Neural progenitor cell (in vitro differentiated cells): Measurements from ENCODE around the gene AKAP6. TPM values are rescaled to one million over a fixed set of nuclear protein-coding genes. Genes with fewer than 3 reads are reported as not detected.

Experiments used
- DNase-seq: peaks from one replicate; pipeline ENCODE4 v3.0.0-alpha.2; 2016; ENCODE audit warnings: low spot score
- H2AFZ ChIP-seq: fragments of 200-600 bp; sonication (generic); replicated peaks from 2 replicates; pipeline ENCODE4 v1.6.1; 2016; ENCODE audit warnings: antibody characterized with exemption
- H3F3A ChIP-seq: fragments of 200-600 bp; sonication (generic); 2 replicates; pipeline ENCODE4 v1.6.1; 2016; ENCODE audit warnings: antibody characterized with exemption, low read depth
- H3K27ac ChIP-seq: fragments of 200-600 bp; sonication (generic); 2 replicates; pipeline ENCODE4 v1.5.1; 2016; ENCODE audit warnings: mild to moderate bottlenecking
- H3K27me3 ChIP-seq: fragments of 200-600 bp; sonication (generic); 2 replicates; pipeline ENCODE4 v1.6.1; 2016; ENCODE audit warnings: mild to moderate bottlenecking, moderate library complexity
- H3K36me3 ChIP-seq: fragments of 200-600 bp; sonication (generic); 2 replicates; pipeline ENCODE4 v1.5.1; 2016
- H3K4me1 ChIP-seq: fragments of 200-600 bp; sonication (generic); 2 replicates; pipeline ENCODE4 v1.6.1; 2016; ENCODE audit warnings: mixed run types
- H3K4me2 ChIP-seq: fragments of 200-600 bp; sonication (generic); 2 replicates; pipeline ENCODE4 v1.6.1; 2016
- H3K4me3 ChIP-seq: fragments of 200-600 bp; sonication (generic); 2 replicates; pipeline ENCODE4 v1.5.1; 2016
- H3K79me2 ChIP-seq: fragments of 200-600 bp; sonication (generic); 2 replicates; pipeline ENCODE4 v1.6.1; 2016; ENCODE audit warnings: low read depth
- H3K9ac ChIP-seq: fragments of 200-600 bp; sonication (generic); 2 replicates; pipeline ENCODE4 v1.6.1; 2016
- H3K9me3 ChIP-seq: fragments of 200-600 bp; sonication (generic); 2 replicates; pipeline ENCODE4 v1.5.1; 2016; ENCODE audit warnings: low read depth
- H4K20me1 ChIP-seq: fragments of 200-600 bp; sonication (generic); 2 replicates; pipeline ENCODE4 v1.6.1; 2016; ENCODE audit warnings: low read depth
- H3K27ac Mint-ChIP-seq: 3 replicates; pipeline ENCODE4 v1.8.0; 2021; ENCODE audit warnings: mixed read lengths
- H3K27me3 Mint-ChIP-seq: 2 replicates; pipeline ENCODE4 v1.8.0; 2022; ENCODE audit warnings: low read depth, mild to moderate bottlenecking, inconsistent platforms, moderate library complexity, mixed read lengths; ENCODE audit not compliant: insufficient read depth
- H3K36me3 Mint-ChIP-seq: 3 replicates; pipeline ENCODE4 v1.8.0; 2021; ENCODE audit warnings: mixed read lengths
- H3K4me1 Mint-ChIP-seq: 3 replicates; pipeline ENCODE4 v1.8.0; 2021; ENCODE audit warnings: mixed read lengths
- H3K4me3 Mint-ChIP-seq: 3 replicates; pipeline ENCODE4 v1.8.0; 2021; ENCODE audit warnings: mild to moderate bottlenecking, moderate library complexity, mixed read lengths
- H3K9me3 Mint-ChIP-seq: 3 replicates; pipeline ENCODE4 v1.8.0; 2020; ENCODE audit warnings: mixed read lengths
- CTCF ChIP-seq: fragments of 200-600 bp; sonication (generic); IDR thresholded peaks from 2 replicates; pipeline ENCODE4 v1.5.1; 2017; ENCODE audit warnings: antibody characterized with exemption, mild to moderate bottlenecking
- EZH2 ChIP-seq: fragments of 200-600 bp; sonication (generic); IDR thresholded peaks from 2 replicates; pipeline ENCODE4 v1.6.1; 2017; ENCODE audit warnings: antibody characterized with exemption, mild to moderate bottlenecking, moderate library complexity
- EZH2phosphoT487 ChIP-seq: fragments of 200-600 bp; sonication (generic); IDR thresholded peaks from 2 replicates; pipeline ENCODE4 v1.6.1; 2017; ENCODE audit warnings: antibody characterized with exemption
- total RNA-seq: library from RNA; depleted of rRNA; stranded (reverse); fragments of >200 nt; gene quantifications from 2 replicates; pipeline ENCODE4 v1.2.3, GENCODE V29; 2015; ENCODE audit warnings: low replicate concordance

The AKAP6 gene
- total RNA-seq, 1 donor from 2014 or later: 3.7 TPM

DNA sequence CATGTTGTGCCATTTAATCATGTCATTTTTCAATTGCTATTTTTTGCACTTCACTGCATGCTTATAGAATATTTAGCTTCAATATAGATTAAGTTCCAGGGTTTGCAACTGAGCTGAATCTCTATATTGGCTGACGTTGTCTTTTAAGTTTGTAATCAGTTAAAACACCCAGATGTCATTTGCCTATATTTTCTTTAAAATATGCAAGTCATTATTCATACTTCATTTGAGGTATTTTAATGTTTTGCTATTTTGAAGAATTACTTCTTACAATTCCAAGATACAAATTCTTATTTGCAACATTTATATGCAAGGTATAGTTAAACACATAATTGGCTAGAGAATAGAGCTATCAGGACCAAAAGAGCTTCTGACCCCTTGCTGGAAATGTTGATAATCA lies 434.6 kb downstream of the AKAP6 start:
- Mint-ChIP-seq H3K36me3 (no peaks in the 10 kb centered on the region), H3K4me1 (peaks cover 8% of the 10 kb centered on the region), H3K9me3 (no peaks in the 10 kb centered on the region), H3K27ac (no peak overlapping the region), H3K4me3 (no peak overlapping the region), H3K27me3 (no peaks in the 10 kb centered on the region)
- Histone ChIP-seq H3K9ac (no peak overlapping the region), H3K79me2 (no peaks in the 10 kb centered on the region), H3K9me3 (no peaks in the 10 kb centered on the region), H3K4me3 (no peak overlapping the region), H3K4me1 (peaks cover 10% of the 10 kb centered on the region), H2AFZ (no peak overlapping the region), H3K4me2 (no peak overlapping the region), H3F3A (no peaks in the 10 kb centered on the region), H4K20me1 (no peaks in the 10 kb centered on the region), H3K27ac (no peak overlapping the region), H3K27me3 (no peaks in the 10 kb centered on the region), H3K36me3 (no peaks in the 10 kb centered on the region)
- DNase-seq: no peak
- no peak for TF ChIP-seq CTCF
- TF ChIP-seq EZH2phosphoT487: no peak
- TF ChIP-seq EZH2: no peak

- H3K4me3 Mint-ChIP-seq: no peak overlapping the region
- H3K4me3 ChIP-seq: no peak overlapping the region
- no peak overlapping the region for H3K4me2 ChIP-seq
- no peaks in the 10 kb centered on the region for H3F3A ChIP-seq
- no peaks in the 10 kb centered on the region for H3K9me3 ChIP-seq
- peaks cover 8% of the 10 kb centered on the region for H3K4me1 Mint-ChIP-seq
- H3K4me1 ChIP-seq: peaks cover 10% of the 10 kb centered on the region
- H3K27me3 ChIP-seq: no peaks in the 10 kb centered on the region
- no peak overlapping the region for H3K27ac ChIP-seq
- no peak for TF ChIP-seq EZH2
- no peak for TF ChIP-seq CTCF
- no peak for TF ChIP-seq EZH2phosphoT487
- no peaks in the 10 kb centered on the region for H3K9me3 Mint-ChIP-seq
- H3K27ac Mint-ChIP-seq: no peak overlapping the region
- no peaks in the 10 kb centered on the region for H3K79me2 ChIP-seq
- H3K36me3 Mint-ChIP-seq: no peaks in the 10 kb centered on the region
- H3K27me3 Mint-ChIP-seq: no peaks in the 10 kb centered on the region
- no peak for DNase-seq
- no peaks in the 10 kb centered on the region for H4K20me1 ChIP-seq
- no peak overlapping the region for H3K9ac ChIP-seq
- H3K36me3 ChIP-seq: no peaks in the 10 kb centered on the region
- H2AFZ ChIP-seq: no peak overlapping the region
Observed at GRCh38 chr14:32764131-32764530, 435.0 kb downstream of the AKAP6 start.

GRCh38 chr14:32770422-32770821 lies 441.3 kb downstream of the AKAP6 start:
- Mint-ChIP-seq H3K36me3 (no peaks in the 10 kb centered on the region), H3K27me3 (no peaks in the 10 kb centered on the region), H3K4me3 (no peak overlapping the region), H3K4me1 (peaks cover 3% of the 10 kb centered on the region), H3K9me3 (no peaks in the 10 kb centered on the region), H3K27ac (no peak overlapping the region)
- H3K79me2 ChIP-seq: no peaks in the 10 kb centered on the region
- no peak overlapping the region for H3K4me2 ChIP-seq
- no peak overlapping the region for H3K27ac ChIP-seq
- no peak overlapping the region for H2AFZ ChIP-seq
- no peaks in the 10 kb centered on the region for H3K36me3 ChIP-seq
- H3K9me3 ChIP-seq: no peaks in the 10 kb centered on the region
- TF ChIP-seq EZH2phosphoT487 (no peak), CTCF (no peak), EZH2 (no peak)
- H3K4me3 ChIP-seq: no peak overlapping the region
- no peaks in the 10 kb centered on the region for H4K20me1 ChIP-seq
- H3F3A ChIP-seq: no peaks in the 10 kb centered on the region
- no peaks in the 10 kb centered on the region for H3K27me3 ChIP-seq
- no peaks in the 10 kb centered on the region for H3K4me1 ChIP-seq
- no peak overlapping the region for H3K9ac ChIP-seq
- DNase-seq: no peak
